ENCODE measurements around the gene VASN. TPM values are rescaled to one million over a fixed set of nuclear protein-coding genes. Genes with fewer than 3 reads are reported as not detected.

The VASN gene
- polyA plus RNA-seq, 1 donor = 13.7 TPM

DNA sequence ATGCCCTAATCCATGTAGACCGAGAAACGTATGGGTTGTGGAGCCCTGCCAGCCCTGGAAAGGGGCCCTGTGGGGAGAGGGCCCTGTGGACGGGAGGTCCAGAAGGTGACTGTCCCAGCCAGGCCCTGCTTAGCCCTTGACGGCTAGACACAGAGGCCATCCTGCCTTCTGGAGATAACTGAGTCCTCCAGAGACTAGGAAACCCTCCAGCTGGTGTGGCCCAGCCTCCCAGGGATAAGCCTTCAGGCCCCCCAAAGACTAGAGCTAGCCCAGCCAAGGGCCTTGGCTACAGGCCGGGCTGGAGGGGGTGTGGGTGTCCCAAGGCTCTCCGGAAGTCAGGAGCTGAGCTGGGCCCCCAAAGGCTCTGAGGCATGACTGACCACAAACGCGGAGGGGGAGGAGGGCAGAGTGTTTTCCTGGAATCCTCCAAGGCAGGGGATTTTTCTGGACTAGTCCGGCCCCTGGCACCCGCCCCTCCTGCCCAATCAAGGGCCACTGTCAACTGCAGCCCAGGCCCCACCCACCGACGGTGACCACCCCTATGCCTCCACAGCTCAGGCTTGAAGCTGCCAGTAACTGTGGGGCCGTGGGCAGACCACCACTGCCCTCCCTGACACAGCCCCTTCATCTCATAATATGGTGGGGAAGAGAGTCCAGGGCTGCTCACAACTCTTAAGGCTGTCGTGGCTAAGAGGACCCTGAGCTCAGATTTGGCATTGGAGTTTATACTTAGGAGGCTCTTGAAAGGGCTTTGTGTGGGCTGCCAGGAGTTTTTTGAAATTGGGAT is 885 bp upstream of the VASN start:
- DNase-seq (ENCODE audit: low read depth) = no peak

DNA sequence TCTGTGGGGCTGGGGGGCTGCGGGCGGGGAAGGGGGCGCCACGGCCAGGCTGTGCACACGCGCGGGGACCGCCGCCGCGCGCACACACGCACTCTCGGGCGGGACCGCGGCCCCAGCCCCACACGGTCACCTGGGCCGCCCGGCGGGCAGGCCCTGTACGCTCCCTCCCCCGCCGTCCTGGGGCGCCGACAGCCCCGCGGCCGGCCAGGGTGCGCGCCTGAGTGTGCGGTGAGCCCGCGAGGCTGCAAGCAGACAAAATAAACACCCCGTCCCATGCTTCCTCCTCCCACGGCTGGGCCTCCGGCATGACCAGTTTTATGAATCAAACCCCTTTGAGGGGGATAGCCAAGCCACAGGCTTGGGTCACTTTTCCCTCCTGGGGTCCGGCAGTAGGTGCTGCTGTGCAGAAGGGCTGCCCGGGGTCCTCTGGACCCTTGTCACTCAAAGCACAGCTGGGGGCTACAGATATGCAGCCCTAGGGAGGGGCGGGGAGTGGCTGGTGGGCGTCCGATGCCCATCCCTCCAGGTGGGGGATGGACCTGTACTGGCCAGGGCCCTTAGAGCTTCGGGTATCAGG is 441 bp downstream of the VASN start:
- no peak for DNase-seq (ENCODE audit: low read depth)

DNA sequence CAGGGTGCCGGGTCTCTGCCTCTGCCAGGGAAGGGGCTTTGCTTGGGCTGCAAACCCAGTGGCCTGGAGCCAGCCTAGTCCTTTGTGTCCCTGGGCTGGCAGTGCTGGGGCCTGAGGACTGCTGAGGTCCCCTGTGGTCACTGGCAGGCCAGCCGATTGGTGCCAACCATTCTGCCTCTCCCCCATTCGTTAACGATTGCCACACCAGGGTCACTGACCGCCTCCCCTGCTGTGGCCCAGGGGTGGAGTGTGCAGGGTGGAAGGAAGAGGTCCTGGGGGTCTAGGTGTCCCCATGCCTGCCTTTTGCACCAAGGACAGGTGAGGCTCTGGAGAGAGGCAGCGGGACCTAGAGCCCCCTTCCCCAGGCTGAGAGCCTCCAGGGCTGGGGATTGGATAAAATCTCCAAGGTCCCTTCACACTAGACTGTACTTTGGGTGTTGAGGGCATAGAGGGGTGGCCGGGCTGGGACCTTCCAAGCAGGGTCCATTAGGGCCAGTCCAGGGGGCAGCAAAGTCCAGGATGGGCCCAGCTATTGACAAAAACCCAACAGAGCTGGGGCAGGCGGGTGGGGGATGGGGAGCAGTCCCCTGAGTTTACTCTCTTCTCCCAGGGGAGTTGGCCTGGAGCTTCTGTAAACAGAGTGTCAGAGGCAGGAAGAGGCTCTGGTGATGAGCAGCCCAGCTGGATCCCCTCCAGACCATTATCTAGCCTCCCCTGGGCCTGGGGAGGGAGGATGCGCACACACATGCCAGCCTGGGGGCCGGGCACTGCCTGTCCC is 1.1 kb downstream of the VASN start:
- DNase-seq (ENCODE audit: low read depth) = no peak

DNA sequence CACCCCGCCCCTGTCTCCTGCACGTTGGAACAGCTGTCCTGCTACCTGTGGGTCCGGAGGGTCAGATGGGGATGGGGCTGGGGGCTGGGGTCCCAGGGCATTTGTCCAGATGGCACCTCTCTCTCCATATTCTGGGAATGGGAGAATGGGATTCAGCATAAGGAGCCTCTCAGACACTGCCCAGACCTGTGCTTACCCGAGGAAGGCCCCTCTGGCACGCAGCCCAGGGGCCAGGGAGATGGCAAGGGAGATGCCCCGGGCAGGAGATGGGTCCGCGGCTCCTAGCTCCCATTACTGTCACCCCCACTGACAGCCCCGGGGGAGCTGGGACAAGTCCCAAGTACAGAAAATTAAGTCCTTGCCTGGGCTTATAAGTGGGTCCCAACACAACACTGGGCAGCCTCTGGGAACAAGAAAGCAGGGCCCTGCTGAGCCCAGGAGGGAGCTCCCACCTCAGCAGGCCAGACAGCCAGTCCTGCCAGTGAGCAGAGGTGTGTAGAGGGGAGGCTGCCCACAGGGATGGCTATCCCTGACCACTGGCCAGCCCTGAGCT is 1.8 kb downstream of the VASN start:
- DNase-seq (ENCODE audit: low read depth) = no peak

GRCh38 chr16:4373909-4374742 is 2.5 kb downstream of the VASN start:
- DNase-seq (ENCODE audit: low read depth) = peak; percentile 46

- DNase-seq (ENCODE audit: low read depth) = no peak
Measured at GRCh38 chr16:4375717-4376116, 4.1 kb downstream of the VASN start.

GRCh38 chr16:4376126-4376892 is 4.7 kb downstream of the VASN start:
- DNase-seq (ENCODE audit: low read depth) = no peak

DNA sequence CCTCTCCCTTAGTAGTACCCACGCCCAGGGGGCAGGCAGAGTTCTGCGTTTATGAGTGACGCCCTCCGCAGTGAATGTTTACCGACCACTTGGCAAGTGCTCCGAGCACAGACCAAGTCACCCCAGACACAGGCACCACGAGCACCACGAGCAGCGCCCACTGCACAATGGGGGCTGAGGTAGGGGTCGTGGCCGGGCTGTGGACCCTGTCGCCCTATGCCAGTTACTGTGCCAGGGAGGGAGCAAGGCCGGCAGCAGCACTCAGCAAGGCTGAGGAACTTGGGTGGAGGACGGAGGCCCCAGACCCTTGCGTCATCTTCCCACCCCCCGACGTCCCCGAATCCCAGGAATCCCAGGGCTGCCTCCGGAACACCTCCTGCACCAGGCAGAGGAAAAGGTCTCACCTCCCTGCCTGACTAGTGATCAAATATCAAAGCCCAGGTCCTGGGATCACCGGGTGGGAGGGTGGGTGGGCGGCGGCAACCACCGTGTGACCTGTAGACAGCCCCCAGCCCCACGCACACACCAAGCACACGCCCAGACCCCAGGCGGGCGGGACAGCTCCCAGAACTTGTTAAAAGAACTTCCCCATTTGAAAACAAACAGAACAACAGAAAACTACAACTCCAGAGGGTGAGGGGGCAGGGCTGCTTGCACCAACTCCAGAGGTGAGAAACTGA is 5.4 kb downstream of the VASN start:
- DNase-seq (ENCODE audit: low read depth) = no peak

DNA sequence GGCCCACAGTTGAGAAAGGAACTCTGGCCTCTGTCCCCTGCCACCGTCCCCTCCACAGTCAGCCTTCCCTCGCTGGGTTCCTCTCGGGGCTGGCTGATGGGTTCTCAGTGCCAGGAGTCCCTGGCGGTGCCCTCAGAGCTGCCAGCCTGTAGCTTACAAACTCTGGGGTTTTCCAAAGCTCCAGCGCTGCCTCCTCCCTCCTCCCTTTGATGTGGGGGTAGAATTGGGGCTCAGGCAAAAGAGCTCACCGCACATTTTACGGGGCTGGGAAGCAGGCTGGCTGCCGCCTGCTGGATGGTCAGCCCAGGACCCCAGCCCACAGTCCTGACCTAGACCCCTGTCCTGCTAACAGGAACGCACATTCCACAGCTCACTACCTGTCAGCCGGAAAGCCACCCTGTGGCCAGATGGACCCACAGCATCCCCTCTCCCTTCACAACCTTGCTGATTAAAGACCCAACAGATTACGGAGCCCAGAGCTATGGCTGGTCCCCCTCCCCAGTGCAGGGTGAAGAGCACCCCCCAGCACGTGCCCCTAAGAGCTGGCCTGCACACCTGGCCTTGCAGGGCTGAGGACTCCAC is 6.0 kb downstream of the VASN start:
- DNase-seq (ENCODE audit: low read depth) = no peak

DNA sequence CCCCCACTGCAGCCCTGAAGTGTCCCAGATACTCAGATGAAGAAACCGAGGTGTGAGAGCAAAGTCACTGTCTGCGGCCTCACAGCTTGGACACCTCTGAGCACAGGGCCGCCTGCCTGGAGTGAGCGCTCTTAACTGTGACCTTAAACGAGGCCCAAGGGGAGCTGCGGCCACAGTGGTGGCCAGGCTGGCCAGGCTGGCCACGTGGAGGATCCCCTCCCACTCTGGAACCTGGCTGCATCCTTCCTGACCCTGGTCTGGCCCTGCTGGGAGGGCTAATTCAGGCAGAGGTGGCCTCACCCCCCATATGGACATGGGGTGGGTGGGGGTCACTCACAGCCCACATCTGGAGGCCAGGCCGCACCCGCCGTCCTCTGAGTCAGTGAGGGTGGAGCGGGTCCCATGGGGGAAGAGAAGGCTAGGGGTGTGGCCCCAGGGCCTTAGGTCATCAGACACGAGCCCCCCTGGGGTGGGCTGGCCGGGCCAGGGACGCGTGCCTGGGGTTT is 6.6 kb downstream of the VASN start:
- DNase-seq (ENCODE audit: low read depth) = no peak

- no peak for DNase-seq (ENCODE audit: low read depth)
Measured at GRCh38 chr16:4378999-4379690, 7.5 kb downstream of the VASN start.

DNA sequence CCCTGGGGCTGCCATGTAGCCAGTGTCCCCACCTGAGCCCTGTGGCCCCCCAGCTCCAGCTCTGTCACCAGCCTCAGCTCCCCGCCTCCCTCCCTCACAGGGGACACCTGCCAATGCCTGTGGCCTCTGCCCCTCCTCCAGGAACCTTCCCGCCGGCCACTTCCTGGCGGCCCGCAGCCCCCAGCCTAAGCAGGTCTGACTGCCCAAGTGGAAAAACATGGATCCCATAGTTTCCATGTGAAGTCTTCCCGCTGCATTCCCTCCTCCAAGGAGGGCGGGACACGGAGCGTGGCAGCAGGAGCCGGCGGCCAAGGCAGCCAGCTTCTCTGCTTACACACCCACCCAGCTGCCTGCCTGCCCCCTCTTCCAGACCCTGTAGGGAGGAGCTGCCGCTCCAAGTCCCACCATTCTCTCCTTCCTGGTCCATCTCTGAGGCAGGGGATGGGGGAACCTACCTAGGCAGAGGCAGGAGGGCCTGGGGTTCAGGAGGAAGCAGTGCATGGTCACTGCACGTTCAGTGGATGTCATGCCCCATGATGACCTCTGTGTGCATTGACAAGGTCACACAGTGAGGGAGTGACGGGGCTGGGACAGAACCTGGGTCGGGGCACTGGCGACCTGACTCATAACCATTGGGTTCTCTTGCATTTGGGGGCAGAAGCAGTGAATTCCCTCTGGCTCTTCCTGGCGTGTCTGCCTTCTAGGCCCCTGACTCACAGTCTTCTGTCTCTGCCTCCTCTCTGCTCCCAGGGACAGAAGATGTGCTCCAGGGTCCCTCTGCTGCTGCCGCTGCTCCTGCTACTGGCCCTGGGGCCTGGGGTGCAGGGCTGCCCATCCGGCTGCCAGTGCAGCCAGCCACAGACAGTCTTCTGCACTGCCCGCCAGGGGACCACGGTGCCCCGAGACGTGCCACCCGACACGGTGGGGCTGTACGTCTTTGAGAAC is 8.7 kb downstream of the VASN start:
- no peak for DNase-seq (ENCODE audit: low read depth)

DNA sequence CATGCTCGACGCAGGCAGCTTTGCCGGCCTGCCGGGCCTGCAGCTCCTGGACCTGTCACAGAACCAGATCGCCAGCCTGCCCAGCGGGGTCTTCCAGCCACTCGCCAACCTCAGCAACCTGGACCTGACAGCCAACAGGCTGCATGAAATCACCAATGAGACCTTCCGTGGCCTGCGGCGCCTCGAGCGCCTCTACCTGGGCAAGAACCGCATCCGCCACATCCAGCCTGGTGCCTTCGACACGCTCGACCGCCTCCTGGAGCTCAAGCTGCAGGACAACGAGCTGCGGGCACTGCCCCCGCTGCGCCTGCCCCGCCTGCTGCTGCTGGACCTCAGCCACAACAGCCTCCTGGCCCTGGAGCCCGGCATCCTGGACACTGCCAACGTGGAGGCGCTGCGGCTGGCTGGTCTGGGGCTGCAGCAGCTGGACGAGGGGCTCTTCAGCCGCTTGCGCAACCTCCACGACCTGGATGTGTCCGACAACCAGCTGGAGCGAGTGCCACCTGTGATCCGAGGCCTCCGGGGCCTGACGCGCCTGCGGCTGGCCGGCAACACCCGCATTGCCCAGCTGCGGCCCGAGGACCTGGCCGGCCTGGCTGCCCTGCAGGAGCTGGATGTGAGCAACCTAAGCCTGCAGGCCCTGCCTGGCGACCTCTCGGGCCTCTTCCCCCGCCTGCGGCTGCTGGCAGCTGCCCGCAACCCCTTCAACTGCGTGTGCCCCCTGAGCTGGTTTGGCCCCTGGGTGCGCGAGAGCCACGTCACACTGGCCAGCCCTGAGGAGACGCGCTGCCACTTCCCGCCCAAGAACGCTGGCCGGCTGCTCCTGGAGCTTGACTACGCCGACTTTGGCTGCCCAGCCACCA is 9.7 kb downstream of the VASN start:
- DNase-seq (ENCODE audit: low read depth) = no peak

DNA sequence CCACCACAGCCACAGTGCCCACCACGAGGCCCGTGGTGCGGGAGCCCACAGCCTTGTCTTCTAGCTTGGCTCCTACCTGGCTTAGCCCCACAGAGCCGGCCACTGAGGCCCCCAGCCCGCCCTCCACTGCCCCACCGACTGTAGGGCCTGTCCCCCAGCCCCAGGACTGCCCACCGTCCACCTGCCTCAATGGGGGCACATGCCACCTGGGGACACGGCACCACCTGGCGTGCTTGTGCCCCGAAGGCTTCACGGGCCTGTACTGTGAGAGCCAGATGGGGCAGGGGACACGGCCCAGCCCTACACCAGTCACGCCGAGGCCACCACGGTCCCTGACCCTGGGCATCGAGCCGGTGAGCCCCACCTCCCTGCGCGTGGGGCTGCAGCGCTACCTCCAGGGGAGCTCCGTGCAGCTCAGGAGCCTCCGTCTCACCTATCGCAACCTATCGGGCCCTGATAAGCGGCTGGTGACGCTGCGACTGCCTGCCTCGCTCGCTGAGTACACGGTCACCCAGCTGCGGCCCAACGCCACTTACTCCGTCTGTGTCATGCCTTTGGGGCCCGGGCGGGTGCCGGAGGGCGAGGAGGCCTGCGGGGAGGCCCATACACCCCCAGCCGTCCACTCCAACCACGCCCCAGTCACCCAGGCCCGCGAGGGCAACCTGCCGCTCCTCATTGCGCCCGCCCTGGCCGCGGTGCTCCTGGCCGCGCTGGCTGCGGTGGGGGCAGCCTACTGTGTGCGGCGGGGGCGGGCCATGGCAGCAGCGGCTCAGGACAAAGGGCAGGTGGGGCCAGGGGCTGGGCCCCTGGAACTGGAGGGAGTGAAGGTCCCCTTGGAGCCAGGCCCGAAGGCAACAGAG is 10.5 kb downstream of the VASN start:
- DNase-seq (ENCODE audit: low read depth) = no peak

- DNase-seq (ENCODE audit: low read depth) = no peak
Measured at GRCh38 chr16:4382795-4383357, 11.2 kb downstream of the VASN start.

Measured in forelimb muscle (tissue), 1 donor.